Pancreas (tissue), 10 donors: ENCODE results near the gene ADAMTS9. TPM values are rescaled to one million over a fixed set of nuclear protein-coding genes. Genes with fewer than 3 reads are reported as not detected.

Experiments used
- ATAC-seq, 4 donors: fragments of 200-7000 bp; cut with Tn5 transposase; one replicate each; pipeline versions ENCODE4 v1.8.0 to v1.9.1; 2020; ENCODE audit warnings: mild to moderate bottlenecking in 4 of 4, moderate library complexity in 4 of 4
- DNase-seq, 6 donors: peaks; one replicate each; pipeline ENCODE4 v3.0.0-alpha.2; 2020
- FAIRE-seq: peaks from 2 replicates; lab custom pipeline; 2012; peaks lifted over from hg19 to GRCh38; lab: Jason Lieb, UNC
- H3K27ac ChIP-seq, 4 donors: fragments of 200-600 bp; sonication (generic); 1 replicate in 3 of 4; 2 replicates in 1 of 4; pipeline versions ENCODE4 v1.5.0 to v1.8.0; 2020
- H3K27me3 ChIP-seq, 4 donors: fragments of 200-600 bp; one replicate each; pipeline ENCODE4 v1.8.0; 2021
- H3K36me3 ChIP-seq, 3 donors: fragments of 200-600 bp; sonication (generic) in 1 of 3; one replicate each; pipeline versions ENCODE4 v1.5.0 to v1.8.0; 2020 to 2021
- H3K4me1 ChIP-seq, 3 donors: fragments of 200-600 bp; one replicate each; pipeline ENCODE4 v1.8.0; 2021
- H3K4me3 ChIP-seq, 4 donors: fragments of 200-600 bp; sonication (generic) in 2 of 4; one replicate each; pipeline versions ENCODE4 v1.5.0 to v1.8.0; 2020 to 2021
- H3K9me3 ChIP-seq, 4 donors: fragments of 200-600 bp; one replicate each; pipeline ENCODE4 v1.8.0; 2021
- WGBS, 2 donors: extraction: QIAGEN DNeasy Blood & Tissue Kit; methylation state at CpG; one replicate each; pipeline ENCODE4 v1.1.7; 2013; 5-methylcytosine and 5-hydroxymethylcytosine counted together
- intact Hi-C, 3 donors: fragments of 100-400 bp; cut with DNase I; formaldehyde crosslinking; loops; one replicate each; pipeline versions ENCODE4 v1.11.1 to v1.14.2; 2022
- polyA plus RNA-seq, 2 donors: library from polyadenylated mRNA; stranded (reverse); fragments of 200-250 nt; gene quantifications; one replicate each; pipeline ENCODE4 v1.2.3, GENCODE V29; 2013
- total RNA-seq, 6 donors: library from RNA; stranded (reverse); fragmentation: NEBNext Ultra II Directional in 4 of 6; extraction: Animal tissue kit (Norgen Biotek cat#: 25700) in 4 of 6; gene quantifications; one replicate each; pipeline versions ENCODE4 v1.2.1 to v1.2.4, GENCODE V29; 2021 to 2023
- TF ChIP-seq, protein P1 (sequence below), 4 donors: fragments of 200-600 bp; sonication (generic) in 3 of 4; IDR thresholded peaks; one replicate each; pipeline versions ENCODE4 v1.5.0 to v1.8.0; 2021; ENCODE audit warnings: antibody characterized with exemption in 4 of 4
- donor health status: healthy with polysubstance abuse.
- donor health status: DM: no; HTN: no; CAD: no; lungs with moderate emphysema.
- donor health status: DM: no; HTN: no; CAD: no.
- donor health status: control.
- donor health status: control.
- donor health status: Bipolar disorder and iron deficiency.
- donor health status: DM: yes; HTN: yes; CAD: no.
- donor health status: DM: no; HTN: no; CAD: no.
- donor health status: DM: no; HTN: no; CAD: no.
- donor health status: DM: yes; HTN: yes; CAD: no.

Gene ADAMTS9
- total and polyA plus RNA-seq, 8 donors = 11.4 to 34.7 (median 16.2) TPM

DNA sequence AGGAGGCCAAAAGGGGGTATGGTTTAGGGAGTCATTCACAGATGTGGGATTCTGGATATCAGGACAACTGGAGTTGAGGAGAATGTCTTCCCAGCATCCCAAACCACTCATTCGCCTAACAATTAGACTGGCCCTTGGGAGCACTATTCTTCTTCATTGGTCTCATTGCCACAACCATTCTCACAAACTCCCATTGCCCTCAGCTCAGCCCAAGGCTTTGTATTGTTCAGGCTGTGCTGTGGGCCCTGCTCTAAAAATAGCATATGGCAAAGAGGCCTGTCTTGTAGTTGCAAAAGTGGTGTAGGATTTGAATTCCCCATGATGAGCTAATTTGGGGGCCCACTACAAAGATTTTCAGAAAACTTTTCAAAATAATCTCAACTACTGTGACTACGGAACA, 6.3 kb upstream of the ADAMTS9 start:
- no peak for FAIRE-seq

DNA sequence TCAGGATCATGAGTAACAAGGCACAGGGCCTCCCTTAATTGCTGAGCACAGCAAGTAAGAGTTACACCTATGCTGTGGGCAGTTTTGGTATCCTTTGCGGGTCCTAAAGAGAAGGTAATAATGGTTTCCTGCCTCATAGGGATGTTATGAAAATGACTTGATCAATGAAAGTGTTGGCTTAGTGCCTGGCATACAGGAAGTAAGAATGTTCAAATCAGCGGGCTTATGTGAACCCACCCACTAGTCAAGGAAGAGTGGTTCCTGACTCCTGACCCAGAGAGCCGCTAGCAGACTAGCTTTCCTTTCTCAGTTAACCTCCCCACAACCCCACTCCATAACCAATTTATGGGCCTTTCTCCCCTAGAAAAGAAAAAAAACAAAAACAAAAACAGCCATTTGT, 5.2 kb upstream of the ADAMTS9 start:
- WGBS, 2 donors = 64 to 78% methylated on average over 3 of the region's 3 CpGs
- no peak for DNase-seq
- Histone ChIP-seq H3K27me3 (no peaks in the 10 kb centered on the region), H3K27ac (no peak overlapping the region), H3K9me3 (no peaks in the 10 kb centered on the region), H3K4me3 (no peak overlapping the region), H3K4me1 (no peaks in the 10 kb centered on the region), H3K36me3 (no peaks in the 10 kb centered on the region)
- FAIRE-seq = no peak
- intact Hi-C loops = no loop called here
- TF ChIP-seq, protein P1, sequence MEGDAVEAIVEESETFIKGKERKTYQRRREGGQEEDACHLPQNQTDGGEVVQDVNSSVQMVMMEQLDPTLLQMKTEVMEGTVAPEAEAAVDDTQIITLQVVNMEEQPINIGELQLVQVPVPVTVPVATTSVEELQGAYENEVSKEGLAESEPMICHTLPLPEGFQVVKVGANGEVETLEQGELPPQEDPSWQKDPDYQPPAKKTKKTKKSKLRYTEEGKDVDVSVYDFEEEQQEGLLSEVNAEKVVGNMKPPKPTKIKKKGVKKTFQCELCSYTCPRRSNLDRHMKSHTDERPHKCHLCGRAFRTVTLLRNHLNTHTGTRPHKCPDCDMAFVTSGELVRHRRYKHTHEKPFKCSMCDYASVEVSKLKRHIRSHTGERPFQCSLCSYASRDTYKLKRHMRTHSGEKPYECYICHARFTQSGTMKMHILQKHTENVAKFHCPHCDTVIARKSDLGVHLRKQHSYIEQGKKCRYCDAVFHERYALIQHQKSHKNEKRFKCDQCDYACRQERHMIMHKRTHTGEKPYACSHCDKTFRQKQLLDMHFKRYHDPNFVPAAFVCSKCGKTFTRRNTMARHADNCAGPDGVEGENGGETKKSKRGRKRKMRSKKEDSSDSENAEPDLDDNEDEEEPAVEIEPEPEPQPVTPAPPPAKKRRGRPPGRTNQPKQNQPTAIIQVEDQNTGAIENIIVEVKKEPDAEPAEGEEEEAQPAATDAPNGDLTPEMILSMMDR (IDR thresholded peaks at IDR 0.05) = no peak
- no peak for ATAC-seq

More for the DNA sequence above, 6.3 kb upstream of the ADAMTS9 start:
- H3K36me3 ChIP-seq = no peaks in the 10 kb centered on the region
- WGBS, 2 donors = 89 to 93% methylated on average over 2 of the region's 2 CpGs
- intact Hi-C loops = no loop called here
- H3K27me3 ChIP-seq = no peaks in the 10 kb centered on the region
- H3K4me3 ChIP-seq = no peak overlapping the region
- TF ChIP-seq, protein P1 (IDR thresholded peaks at IDR 0.05) = no peak
- H3K27ac ChIP-seq = no peak overlapping the region
- DNase-seq (no peak), ATAC-seq (no peak)
- no peaks in the 10 kb centered on the region for H3K9me3 ChIP-seq
- no peaks in the 10 kb centered on the region for H3K4me1 ChIP-seq

DNA sequence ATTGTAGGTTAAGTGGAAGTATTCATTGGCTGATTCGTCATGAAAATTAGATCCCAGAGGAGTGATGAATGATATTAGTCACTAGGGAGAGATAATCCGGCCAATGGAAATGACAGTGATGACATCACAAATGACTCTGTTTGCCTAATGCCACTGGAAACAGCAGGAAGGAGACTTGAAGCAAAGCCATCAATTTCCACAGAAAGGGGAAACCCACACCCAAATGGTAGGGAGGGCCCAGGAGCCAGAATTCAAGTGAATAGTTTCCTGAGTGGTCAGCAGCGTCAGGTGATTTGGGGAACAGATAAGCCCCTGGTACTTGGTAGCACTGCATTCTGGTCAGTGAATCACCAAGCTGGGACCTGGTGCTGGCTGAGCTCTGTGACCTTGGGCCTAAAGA, 3.3 kb upstream of the ADAMTS9 start:
- ATAC-seq = no peak
- intact Hi-C loops = no loop called here
- Histone ChIP-seq H3K27me3 (no peaks in the 10 kb centered on the region), H3K27ac (no peak overlapping the region), H3K4me3 (no peak overlapping the region), H3K36me3 (no peaks in the 10 kb centered on the region), H3K9me3 (no peaks in the 10 kb centered on the region), H3K4me1 (no peaks in the 10 kb centered on the region)
- no peak for FAIRE-seq
- TF ChIP-seq, protein P1 (IDR thresholded peaks at IDR 0.05) = no peak
- DNase-seq = peak in 1 of 6 donors; percentile 11
- 41 to 58% methylated on average over 3 of the region's 3 CpGs for WGBS, 2 donors

DNA sequence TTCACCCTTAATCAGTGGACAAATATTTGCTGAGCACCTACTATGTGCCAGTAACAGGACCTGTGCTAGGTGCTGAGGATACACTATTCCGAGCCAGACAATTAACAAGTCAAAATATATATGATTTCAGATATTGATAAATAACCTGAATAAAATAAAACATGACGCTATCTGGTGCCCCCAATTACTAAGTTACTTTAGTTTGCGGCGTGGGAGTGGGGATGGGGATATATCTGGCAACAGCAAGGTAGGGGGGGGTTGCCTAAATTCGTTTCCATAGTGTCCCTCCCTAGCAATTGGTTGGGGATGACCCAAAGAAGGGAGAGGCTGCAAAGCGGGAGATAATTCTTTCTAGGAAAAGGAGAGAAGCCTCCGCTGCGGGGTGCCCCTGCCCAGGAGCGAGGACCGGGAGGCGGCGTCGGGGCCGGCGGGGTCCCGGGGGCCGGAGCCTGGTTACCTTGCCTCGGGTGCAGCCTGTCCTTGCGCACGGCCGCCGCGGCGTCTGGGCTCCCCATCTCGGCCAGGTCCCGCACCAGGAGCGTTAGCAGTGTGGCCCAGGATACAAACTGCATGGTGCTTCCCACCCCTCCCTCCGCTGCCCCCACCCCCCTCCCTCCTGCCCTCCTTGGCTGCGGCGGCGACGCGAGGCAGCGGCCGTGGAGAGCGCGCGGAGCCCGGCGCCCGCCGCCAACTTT, 567 bp downstream of the ADAMTS9 start:
- Histone ChIP-seq H3K4me1 (no peaks in the 10 kb centered on the region), H3K27ac (peak overlapping the region; percentile 27 to 88 (median 80)), H3K9me3 (no peaks in the 10 kb centered on the region), H3K27me3 (no peaks in the 10 kb centered on the region), H3K36me3 (no peaks in the 10 kb centered on the region), H3K4me3 (peak overlapping the region; percentile 10 to 53 (median 42))
- DNase-seq = peak in 2 of 6 donors; percentile 59 to 71
- 1% methylated on average over 23 to 42 of the region's 42 CpGs for WGBS, 2 donors
- peak; percentile 2 to 17 (median 3) for ATAC-seq
- intact Hi-C loops = no loop called here
- no peak for FAIRE-seq
- TF ChIP-seq, protein P1 (IDR thresholded peaks at IDR 0.05) = no peak

DNA sequence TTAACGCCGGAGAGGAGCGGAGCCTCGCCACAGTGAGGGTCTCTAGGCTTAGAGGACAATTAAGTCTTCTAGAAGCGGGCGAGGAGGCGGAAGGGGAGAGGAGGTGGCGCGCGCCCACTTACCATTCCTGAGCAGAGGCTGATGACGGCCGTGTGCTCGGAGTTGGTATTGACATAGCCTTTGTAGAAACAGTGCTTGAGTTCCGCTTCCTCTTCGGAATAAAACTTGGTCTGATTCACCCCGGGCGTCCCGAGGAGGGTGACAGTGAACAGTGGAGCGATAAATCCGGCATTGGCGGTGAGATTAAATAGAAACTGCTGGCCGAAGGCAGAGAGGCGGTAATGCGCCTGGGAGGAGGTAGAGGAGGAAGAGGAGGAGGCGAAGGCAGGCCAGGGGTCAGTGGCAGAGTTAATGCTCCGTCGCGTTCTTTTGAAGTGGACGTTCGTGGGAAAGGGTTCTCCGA, 1.3 kb downstream of the ADAMTS9 start:
- WGBS, 2 donors = 0 to 1% methylated on average over 31 of the region's 31 CpGs
- Histone ChIP-seq H3K27ac (peak overlapping the region; percentile 27 to 88 (median 80)), H3K4me1 (no peaks in the 10 kb centered on the region), H3K9me3 (no peaks in the 10 kb centered on the region), H3K4me3 (peak overlapping the region; percentile 10 to 53 (median 42)), H3K36me3 (no peaks in the 10 kb centered on the region), H3K27me3 (no peaks in the 10 kb centered on the region)
- TF ChIP-seq, protein P1 (IDR thresholded peaks at IDR 0.05) = no peak
- no peak for FAIRE-seq
- intact Hi-C loops = no loop called here
- ATAC-seq = peak; percentile 31 to 60 (median 44)
- peak in 3 of 6 donors; percentile 20 to 40 (median 32) for DNase-seq
